Measurements from ENCODE around the gene TMEM89.

- TF ChIP-seq CTCF (optimal IDR thresholded peaks at IDR 0.05 in 1 of 3, IDR thresholded peaks at IDR 0.05 in 1 of 3, conservative IDR thresholded peaks at IDR 0.05 in 1 of 3; ENCODE audit: extremely low read depth in 1 of 3, insufficient read depth in 2 of 3, low read length in 3 of 3) (no peak), EZH2 (IDR thresholded peaks at IDR 0.05; ENCODE audit: low read length) (no peak)
Observed at GRCh38 chr3:48596157-48596556, 25.4 kb downstream of the TMEM89 start.
